ENCODE measurements around the gene MCAM. TPM values are rescaled to one million over a fixed set of nuclear protein-coding genes. Genes with fewer than 3 reads are reported as not detected.
A peak's percentile ranks its signal among the peaks of the same experiment; 100 is the strongest.

MCAM gene
- total RNA-seq, 1 experiment from 2014 or later, result 57.2 TPM

DNA sequence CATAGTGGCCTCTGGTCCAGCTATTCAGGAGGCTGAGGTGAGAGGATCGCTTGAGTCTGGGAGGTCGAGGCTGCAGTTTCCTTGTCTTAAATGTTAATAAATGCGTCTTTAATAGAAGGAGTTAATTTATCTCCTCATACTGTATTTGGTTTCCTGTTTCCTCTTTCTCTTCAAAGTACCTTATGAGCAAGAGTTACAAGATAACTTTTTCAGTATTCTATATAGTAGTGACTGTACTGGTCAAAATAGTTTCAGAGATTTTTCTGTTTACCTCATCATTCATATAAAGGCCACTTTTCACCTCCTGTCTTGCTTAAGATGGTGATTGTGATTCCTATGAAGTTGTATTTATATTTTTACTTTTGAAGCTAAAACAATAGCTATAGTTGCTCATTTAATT is 50.9 kb downstream of the MCAM start:
- no peak for DNase-seq (ENCODE audit: low read depth)

DNA sequence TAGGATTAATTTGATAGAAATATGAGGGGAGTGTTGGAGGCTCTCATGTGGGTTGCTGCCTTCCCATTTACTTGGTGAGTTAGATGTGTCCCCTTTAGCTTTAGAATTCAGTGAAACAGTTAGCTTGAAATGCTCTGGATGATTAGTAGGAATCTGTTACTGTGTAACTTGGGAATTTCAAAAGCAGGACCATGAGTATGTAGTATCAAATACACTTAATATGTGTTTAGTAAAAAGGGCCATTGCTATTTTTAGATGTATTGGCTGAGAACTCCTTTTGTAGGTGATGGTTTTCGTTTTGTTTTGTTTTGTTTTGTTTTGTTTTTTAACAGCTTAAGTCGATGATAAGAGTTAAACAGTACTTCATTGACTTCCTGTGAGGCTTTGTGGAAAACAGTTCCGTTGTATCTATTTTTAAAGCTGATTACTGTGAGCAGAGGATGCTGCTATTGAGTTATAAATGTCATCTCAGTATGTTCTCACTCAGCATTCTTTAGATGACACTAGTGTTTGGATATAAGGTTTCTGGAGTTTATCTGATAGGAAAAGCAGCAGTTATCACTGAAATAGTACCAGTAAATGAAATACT is 53.5 kb downstream of the MCAM start:
- DNase-seq (ENCODE audit: low read depth), result peak; percentile 9

DNA sequence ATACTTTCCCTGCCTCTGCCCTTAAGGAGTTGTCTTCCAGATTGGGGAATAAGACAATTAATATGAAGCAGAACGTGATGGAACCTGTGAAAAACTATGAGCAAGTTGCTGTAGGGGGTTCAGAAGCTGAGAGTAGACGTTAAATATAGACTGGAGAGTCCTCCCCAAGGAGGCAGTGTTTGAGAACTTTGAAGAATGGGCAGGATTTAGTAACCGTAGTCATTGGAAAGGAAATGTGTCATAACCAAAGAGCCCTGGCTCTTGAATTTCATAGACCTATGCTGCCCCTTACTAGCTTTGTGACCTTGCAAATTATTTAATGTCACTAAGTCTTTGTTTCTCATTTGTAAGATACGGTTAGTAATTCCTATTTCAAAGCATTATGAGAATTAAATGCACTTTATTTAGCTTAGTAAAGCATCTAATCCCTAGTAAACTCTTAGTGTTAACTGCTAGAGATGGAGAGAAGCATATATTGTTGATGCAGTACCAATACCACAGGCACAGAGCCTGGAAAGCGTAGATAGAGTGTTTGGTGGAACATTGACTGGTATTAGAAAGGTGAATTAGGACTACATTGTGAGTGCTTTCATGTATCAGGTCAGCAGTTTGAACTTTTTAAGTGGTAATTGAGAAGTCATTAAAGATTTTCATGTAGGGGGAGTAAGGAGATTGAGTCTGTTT is 54.1 kb downstream of the MCAM start:
- DNase-seq (ENCODE audit: low read depth), result peak; percentile 64

DNA sequence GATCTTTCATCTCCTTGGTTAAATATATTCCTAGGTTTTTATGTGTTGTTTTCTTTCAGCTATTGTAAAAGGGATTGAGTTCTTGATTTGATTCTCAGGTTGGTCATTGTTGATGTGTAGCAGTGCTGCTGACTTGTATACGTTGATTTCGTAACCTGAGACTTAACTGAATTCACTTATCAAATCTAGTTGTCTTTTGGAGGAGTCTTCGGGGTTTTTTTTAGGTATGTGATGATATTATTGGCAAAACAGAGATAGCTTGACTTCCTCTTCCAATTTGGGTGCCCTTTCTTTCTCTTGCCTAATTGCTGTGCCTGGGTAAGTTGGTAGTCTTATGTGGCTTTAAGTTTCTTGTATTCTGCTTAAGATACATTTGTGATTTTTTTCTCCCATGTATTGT is 57.9 kb downstream of the MCAM start:
- DNase-seq (ENCODE audit: low read depth), result no peak

Other genes with a start within 250 kb of the MCAM start
- 19.1 and 24.6 TPM in 2 replicates for gene VPS11, start 249.3 kb downstream of the MCAM start, total RNA-seq (2014; rRNA removed; shearing (Covaris generic))
- gene HMBS, start 232.2 kb downstream of the MCAM start, total RNA-seq (2014; rRNA removed; shearing (Covaris generic)), result 14.3 and 17.1 TPM in 2 replicates
- gene DPAGT1, start 215.3 kb downstream of the MCAM start, total RNA-seq (2014; rRNA removed; shearing (Covaris generic)), result 41.6 and 44.0 TPM in 2 replicates
- gene C2CD2L, start 209.8 kb downstream of the MCAM start, total RNA-seq (2014; rRNA removed; shearing (Covaris generic)), result 3.2 and 4.8 TPM in 2 replicates
- 13.2 and 16.5 TPM in 2 replicates for gene HINFP, start 195.6 kb downstream of the MCAM start, total RNA-seq (2014; rRNA removed; shearing (Covaris generic))
- gene ABCG4, start 168.1 kb downstream of the MCAM start, total RNA-seq (2014; rRNA removed; shearing (Covaris generic)), result 0.20 and 0.24 TPM in 2 replicates
- gene NLRX1, start 148.4 kb downstream of the MCAM start, total RNA-seq (2014; rRNA removed; shearing (Covaris generic)), result 4.9 and 5.6 TPM in 2 replicates
- not detected in 2 replicates for gene NHERF4, start 131.7 kb downstream of the MCAM start, total RNA-seq (2014; rRNA removed; shearing (Covaris generic))
- 12.7 and 14.1 TPM in 2 replicates for gene CBL, start 110.8 kb downstream of the MCAM start, total RNA-seq (2014; rRNA removed; shearing (Covaris generic))
- gene RNF26, start 17.4 kb upstream of the MCAM start, total RNA-seq (2014; rRNA removed; shearing (Covaris generic)), result 9.0 and 9.1 TPM in 2 replicates
- 2.3 and 4.4 TPM in 2 replicates for gene C1QTNF5, start 23.8 kb upstream of the MCAM start, total RNA-seq (2014; rRNA removed; shearing (Covaris generic))
- gene MFRP, start 29.6 kb upstream of the MCAM start, total RNA-seq (2014; rRNA removed; shearing (Covaris generic)), result not detected in 2 replicates
- 0.24 and 0.49 TPM in 2 replicates for gene USP2, start 64.6 kb upstream of the MCAM start, total RNA-seq (2014; rRNA removed; shearing (Covaris generic))
- gene THY1, start 106.0 kb upstream of the MCAM start, total RNA-seq (2014; rRNA removed; shearing (Covaris generic)), result 949 and 1,053 TPM in 2 replicates